Aorta (tissue), 5 donors: ENCODE data around the gene ARHGAP22. TPM values are rescaled to one million over a fixed set of nuclear protein-coding genes. Genes with fewer than 3 reads are reported as not detected.

ENCODE experiments used
- ATAC-seq: fragments of 200-7000 bp; cut with Tn5 transposase; one replicate; pipeline ENCODE4 v1.9.1; 2022; ENCODE audit warnings: moderate library complexity; ENCODE audit not compliant: low FRiP score
- DNase-seq, 2 donors: peaks; one replicate each; pipeline ENCODE4 v3.0.0-alpha.2; 2020
- H3K27ac ChIP-seq, 2 donors: one replicate each; pipeline ENCODE4 v1.5.1; 2013; ENCODE audit warnings: low read length in 2 of 2, mild to moderate bottlenecking in 2 of 2, moderate library complexity in 2 of 2, control low read depth in 1 of 2, inconsistent platforms in 1 of 2, low read depth in 1 of 2
- H3K27me3 ChIP-seq, 2 donors: one replicate each; pipeline ENCODE4 v1.6.1; 2013; ENCODE audit warnings: control low read depth in 1 of 2, low read length in 1 of 2, mild to moderate bottlenecking in 1 of 2, moderate library complexity in 1 of 2; ENCODE audit not compliant: insufficient read depth in 2 of 2, control insufficient read depth in 1 of 2
- H3K36me3 ChIP-seq, 2 donors: one replicate each; pipeline ENCODE4 v1.6.1; 2013; ENCODE audit warnings: control low read depth in 1 of 2, low read length in 1 of 2, mild to moderate bottlenecking in 1 of 2; ENCODE audit not compliant: insufficient read depth in 2 of 2, control insufficient read depth in 1 of 2
- H3K4me1 ChIP-seq, 2 donors: one replicate each; pipeline ENCODE4 v1.6.1; 2013; ENCODE audit warnings: low read length in 2 of 2, control low read depth in 1 of 2, mild to moderate bottlenecking in 1 of 2, moderate library complexity in 1 of 2; ENCODE audit not compliant: insufficient read depth in 2 of 2, control insufficient read depth in 1 of 2
- H3K4me3 ChIP-seq, 2 donors: one replicate each; pipeline ENCODE4 v1.5.1; 2013; ENCODE audit warnings: low read length in 2 of 2, control low read depth in 1 of 2, mild to moderate bottlenecking in 1 of 2
- H3K9me3 ChIP-seq: one replicate; pipeline ENCODE4 v1.6.1; 2013; ENCODE audit warnings: mild to moderate bottlenecking, low read length; ENCODE audit not compliant: control insufficient read depth
- WGBS, 2 donors: extraction: QIAGEN DNeasy Blood & Tissue Kit; methylation state at CpG; one replicate each; pipeline ENCODE4 v1.1.7; 2013; 5-methylcytosine and 5-hydroxymethylcytosine counted together
- intact Hi-C, 2 donors: fragments of 100-400 bp; cut with DNase I; formaldehyde crosslinking; loops; one replicate each; pipeline versions ENCODE4 v1.14.2 to v1.15.0; 2022
- polyA plus RNA-seq, 2 donors: library from polyadenylated mRNA; stranded (reverse); fragments of 200-250 nt; gene quantifications; one replicate each; pipeline ENCODE4 v1.2.3, GENCODE V29; 2013
- total RNA-seq, 2 donors: library from RNA; stranded (reverse); fragmentation: NEBNext Ultra II Directional; extraction: Animal tissue kit (Norgen Biotek cat#: 25700); gene quantifications; one replicate each; pipeline ENCODE4 v1.2.1, GENCODE V29; 2021
- donor health status: healthy with polysubstance abuse.
- donor health status: Bipolar disorder and iron deficiency.
- donor health status: DM: no; HTN: no; CAD: no.
- donor health status: DM: no; HTN: no; CAD: no.
- donor health status: DM: yes; HTN: yes; CAD: no.

The ARHGAP22 gene
- total and polyA plus RNA-seq, 4 donors = 6.1 to 29.1 (median 17.1) TPM

GRCh38 chr10:48489099-48489498, 115.8 kb downstream of the ARHGAP22 start:
- no peak for ATAC-seq
- Histone ChIP-seq H3K4me3 (no peak overlapping the region), H3K4me1 (no peaks in the 10 kb centered on the region), H3K27me3 (no peaks in the 10 kb centered on the region), H3K36me3 (no peaks in the 10 kb centered on the region), H3K9me3 (no peaks in the 10 kb centered on the region), H3K27ac (no peak overlapping the region)
- no peak for DNase-seq
- intact Hi-C loops = no loop called here
- 97 to 100% methylated on average over 1 of the region's 1 CpG for WGBS, 2 donors

DNA sequence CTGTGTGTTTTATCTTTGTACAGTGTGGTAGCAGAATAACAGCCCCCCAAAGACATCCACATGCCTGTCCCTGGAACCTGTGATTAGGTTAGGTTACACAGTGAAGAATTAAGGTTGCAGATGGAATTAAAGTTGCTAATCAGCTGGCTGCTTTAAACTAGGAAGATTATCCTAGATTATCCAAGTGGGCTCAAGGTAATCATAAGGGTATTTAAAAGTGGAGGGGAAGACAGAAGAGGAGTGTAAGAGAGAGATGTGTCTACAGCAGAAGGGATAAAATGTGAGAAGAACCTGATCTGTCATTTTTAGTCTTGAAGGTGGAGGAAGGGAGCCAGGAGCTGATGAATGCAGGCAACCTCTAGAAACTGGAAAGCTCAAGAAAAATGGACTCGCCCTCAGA, 117.6 kb downstream of the ARHGAP22 start:
- no peaks in the 10 kb centered on the region for H3K27me3 ChIP-seq
- no peak for DNase-seq
- intact Hi-C loops = no loop called here
- no peak for ATAC-seq
- H3K9me3 ChIP-seq = no peaks in the 10 kb centered on the region
- no peaks in the 10 kb centered on the region for H3K36me3 ChIP-seq
- 97 to 100% methylated on average over 1 of the region's 1 CpG for WGBS, 2 donors
- no peaks in the 10 kb centered on the region for H3K4me1 ChIP-seq
- no peak overlapping the region for H3K4me3 ChIP-seq
- H3K27ac ChIP-seq = no peak overlapping the region

GRCh38 chr10:48485711-48486110, 119.2 kb downstream of the ARHGAP22 start:
- Histone ChIP-seq H3K9me3 (no peaks in the 10 kb centered on the region), H3K4me1 (no peaks in the 10 kb centered on the region), H3K4me3 (no peak overlapping the region), H3K36me3 (no peaks in the 10 kb centered on the region), H3K27ac (no peak overlapping the region), H3K27me3 (no peaks in the 10 kb centered on the region)
- DNase-seq (no peak), ATAC-seq (no peak)
- intact Hi-C loops = no loop called here

DNA sequence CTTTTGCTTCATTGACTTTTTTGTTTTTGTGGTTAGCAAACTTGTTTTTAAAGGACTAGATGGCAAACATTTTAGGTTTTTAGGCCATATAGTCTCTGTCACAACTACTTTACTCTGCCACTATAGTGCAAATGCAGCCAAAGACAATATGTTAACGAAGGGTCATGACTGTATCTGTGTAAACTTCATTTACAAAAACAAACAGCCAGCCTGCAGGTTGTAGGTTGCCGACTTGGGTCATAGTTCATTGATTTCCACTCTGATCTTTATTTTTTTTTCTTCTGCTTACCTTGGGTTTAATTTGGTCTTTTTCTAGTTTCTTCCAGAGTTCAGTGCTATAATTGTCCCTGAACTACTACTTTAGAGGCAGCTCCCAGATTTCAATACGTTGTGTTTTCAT, 120.0 kb downstream of the ARHGAP22 start:
- no peaks in the 10 kb centered on the region for H3K27me3 ChIP-seq
- no peak overlapping the region for H3K27ac ChIP-seq
- H3K4me1 ChIP-seq = no peaks in the 10 kb centered on the region
- H3K9me3 ChIP-seq = no peaks in the 10 kb centered on the region
- WGBS, 2 donors = 84 to 93% methylated on average over 3 of the region's 3 CpGs
- DNase-seq (no peak), ATAC-seq (no peak)
- no peaks in the 10 kb centered on the region for H3K36me3 ChIP-seq
- intact Hi-C loops = no loop called here
- H3K4me3 ChIP-seq = no peak overlapping the region

DNA sequence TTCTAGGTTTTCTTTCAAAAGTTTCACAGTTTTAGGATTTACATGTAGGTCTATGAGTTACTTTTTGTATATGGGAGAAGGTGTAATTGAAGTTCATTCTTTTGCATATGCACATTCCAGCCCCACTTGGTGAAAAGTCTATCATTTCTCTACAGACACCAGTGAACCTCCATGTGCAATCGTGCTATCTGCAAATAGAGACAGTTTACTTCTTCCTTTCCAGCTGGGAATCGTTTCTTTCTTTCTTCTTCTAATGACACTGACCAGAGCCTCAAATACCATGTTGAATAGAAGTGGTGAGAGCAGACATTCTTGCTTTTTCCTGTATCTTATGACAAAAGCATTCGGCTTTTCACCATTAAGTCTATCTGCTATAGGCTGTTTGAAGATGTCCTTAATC, 122.7 kb downstream of the ARHGAP22 start:
- 93% methylated on average over 3 of the region's 3 CpGs for WGBS, 2 donors
- Histone ChIP-seq H3K27me3 (no peaks in the 10 kb centered on the region), H3K4me3 (no peak overlapping the region), H3K36me3 (no peaks in the 10 kb centered on the region), H3K4me1 (no peaks in the 10 kb centered on the region), H3K27ac (no peak overlapping the region), H3K9me3 (no peaks in the 10 kb centered on the region)
- intact Hi-C loops = no loop called here
- ATAC-seq = no peak
- no peak for DNase-seq

DNA sequence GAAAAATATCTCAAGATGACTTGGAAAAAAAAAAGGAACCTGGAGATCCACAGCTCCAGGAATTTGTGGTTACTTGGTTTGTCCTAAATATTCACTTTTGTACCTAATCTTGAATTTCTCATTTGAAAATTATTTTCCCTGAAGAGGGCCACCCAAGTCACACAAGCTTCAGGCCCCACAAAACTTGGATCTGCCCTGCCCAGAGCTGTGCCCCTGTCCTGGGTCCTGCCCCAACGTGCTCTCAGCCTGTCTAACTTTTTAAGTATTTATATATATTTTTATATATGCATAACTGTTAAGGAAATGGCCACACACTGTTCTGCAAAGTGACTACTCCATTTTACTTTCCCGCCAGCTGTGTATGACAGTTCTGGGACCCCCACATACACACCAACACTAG, 123.5 kb downstream of the ARHGAP22 start:
- no peak for ATAC-seq
- WGBS, 2 donors = 83 to 87% methylated on average over 2 of the region's 2 CpGs
- no peaks in the 10 kb centered on the region for H3K36me3 ChIP-seq

DNA sequence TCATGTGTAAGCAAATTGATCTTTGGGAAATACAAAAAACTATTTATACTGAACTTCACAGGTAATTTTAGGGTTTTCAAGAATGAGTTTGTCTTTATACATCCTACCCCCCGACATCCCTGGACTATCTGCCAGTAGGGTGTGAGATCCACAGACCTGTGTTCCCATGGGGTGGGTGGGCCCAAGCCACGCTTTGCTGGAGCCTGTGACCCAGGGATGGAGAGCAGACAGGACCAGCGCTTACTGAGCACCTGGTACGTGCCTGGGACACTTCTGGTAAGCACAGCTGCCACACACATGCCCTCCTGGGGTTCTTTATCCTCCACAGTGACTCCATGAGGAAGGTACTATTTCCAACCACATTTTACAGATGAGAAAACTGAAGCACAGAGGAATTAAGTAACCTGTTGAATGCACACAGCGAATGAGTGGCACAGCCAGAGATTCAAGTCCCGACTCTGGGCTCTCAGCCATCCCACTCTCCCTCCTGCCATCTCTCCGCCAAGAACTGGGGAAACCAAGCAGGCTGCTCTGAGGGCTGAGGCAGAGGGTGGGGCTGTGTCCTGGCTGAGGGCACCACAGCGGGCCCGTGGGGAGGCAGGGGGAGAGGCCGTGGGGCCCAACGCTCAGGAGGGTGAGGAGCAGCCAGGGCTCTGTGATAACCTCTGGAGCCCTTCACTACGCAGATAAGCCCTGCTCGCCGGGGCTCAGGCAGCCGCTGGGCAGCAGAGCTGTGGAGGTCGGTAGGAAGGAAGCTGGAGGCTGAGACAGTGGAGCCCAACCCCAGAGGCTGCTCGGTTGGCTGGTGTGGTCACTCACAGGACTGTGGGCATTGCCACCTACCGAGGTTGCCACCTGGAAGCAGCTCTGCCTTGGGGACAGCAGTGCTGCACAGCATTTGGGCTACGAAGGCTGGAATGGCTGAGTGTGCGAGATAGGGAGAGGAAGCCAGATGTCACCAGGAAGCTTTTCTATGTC, 124.2 kb downstream of the ARHGAP22 start:
- DNase-seq = no peak
- no peaks in the 10 kb centered on the region for H3K4me1 ChIP-seq
- ATAC-seq = peak; percentile 26
- no peak overlapping the region for H3K27ac ChIP-seq
- intact Hi-C loops = no loop called here
- no peak overlapping the region for H3K4me3 ChIP-seq
- H3K27me3 ChIP-seq = no peaks in the 10 kb centered on the region
- WGBS, 2 donors = 33 to 37% methylated on average over 20 of the region's 20 CpGs
- no peaks in the 10 kb centered on the region for H3K36me3 ChIP-seq
- no peaks in the 10 kb centered on the region for H3K9me3 ChIP-seq

More for the DNA sequence above, 123.5 kb downstream of the ARHGAP22 start:
- Histone ChIP-seq H3K27me3 (no peaks in the 10 kb centered on the region), H3K27ac (no peak overlapping the region), H3K4me1 (no peaks in the 10 kb centered on the region), H3K4me3 (no peak overlapping the region), H3K9me3 (no peaks in the 10 kb centered on the region)
- intact Hi-C loops = no loop called here
- DNase-seq = no peak

DNA sequence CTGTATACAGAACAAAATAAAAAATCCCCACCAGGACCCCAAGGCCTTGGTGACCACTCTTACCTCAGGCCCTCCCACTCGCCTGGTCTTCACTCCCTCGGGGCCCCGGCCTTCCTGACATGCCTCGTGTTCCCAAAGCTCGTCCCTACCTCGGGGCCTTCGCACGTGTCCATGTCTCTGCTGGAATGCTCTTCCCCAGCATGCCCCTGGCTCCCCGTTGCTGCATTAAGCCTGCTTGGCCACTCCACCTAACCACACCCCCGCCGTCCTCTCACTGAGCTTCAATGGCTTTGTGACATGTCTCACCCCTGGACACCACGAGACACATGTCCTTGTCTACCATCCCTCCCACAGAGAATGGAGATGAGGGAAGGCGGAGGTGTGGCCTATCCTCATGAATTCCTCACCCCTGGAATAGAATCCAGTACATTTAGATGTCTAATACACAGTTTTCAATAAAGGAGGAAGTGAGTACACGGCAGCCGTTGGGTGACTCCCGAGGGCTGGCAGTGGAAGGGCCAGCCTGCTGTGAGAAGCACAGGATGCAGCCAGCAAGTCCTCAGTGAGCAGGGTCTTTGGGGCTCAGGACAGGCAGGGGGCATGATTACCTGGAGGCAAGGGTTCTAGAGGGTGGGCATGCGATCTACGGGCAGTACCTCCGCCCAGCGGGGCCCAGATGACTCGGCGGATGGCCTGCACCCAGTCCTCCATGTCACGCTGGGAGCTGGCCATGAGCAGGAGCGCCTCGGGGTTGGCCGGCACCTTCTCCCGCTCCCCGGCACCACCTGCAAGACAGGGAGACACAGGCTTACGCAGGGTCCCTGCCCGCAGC, 125.7 kb downstream of the ARHGAP22 start:
- 89 to 91% methylated on average over 30 of the region's 30 CpGs for WGBS, 2 donors
- Histone ChIP-seq H3K4me3 (no peak overlapping the region), H3K9me3 (no peaks in the 10 kb centered on the region), H3K27ac (no peak overlapping the region), H3K27me3 (no peaks in the 10 kb centered on the region), H3K36me3 (no peaks in the 10 kb centered on the region), H3K4me1 (no peaks in the 10 kb centered on the region)
- intact Hi-C loops = no loop called here
- DNase-seq = no peak
- no peak for ATAC-seq
